Loucy (cell line): ENCODE measurements around the gene PLCL1.

Experiments
- H2AFZ ChIP-seq: fragments of 200-600 bp; sonication (generic); 2 replicates; pipeline ENCODE4 v1.6.0; 2016; ENCODE audit warnings: antibody characterized with exemption, mild to moderate bottlenecking, low read length, moderate library complexity
- H3F3A ChIP-seq: fragments of 200-600 bp; 2 replicates; pipeline ENCODE4 v1.6.0; 2016; ENCODE audit warnings: antibody characterized with exemption, low read depth, mild to moderate bottlenecking
- H3K27me3 ChIP-seq: fragments of 200-600 bp; sonication (generic); 2 replicates; pipeline ENCODE4 v1.6.1; 2014; ENCODE audit warnings: low read length, mild to moderate bottlenecking; ENCODE audit not compliant: insufficient read depth, poor library complexity, severe bottlenecking
- H3K36me3 ChIP-seq: fragments of 200-600 bp; sonication (generic); 2 replicates; pipeline ENCODE4 v1.6.1; 2016; ENCODE audit warnings: low read length; ENCODE audit not compliant: insufficient read depth
- H3K4me1 ChIP-seq: fragments of 200-600 bp; sonication (generic); 2 replicates; pipeline ENCODE4 v1.5.1; 2014; ENCODE audit warnings: low read length, mild to moderate bottlenecking; ENCODE audit not compliant: insufficient read depth, poor library complexity, severe bottlenecking
- H3K4me2 ChIP-seq: fragments of 200-600 bp; sonication (generic); 2 replicates; pipeline ENCODE4 v1.6.0; 2014; ENCODE audit warnings: antibody characterized with exemption, low read length, low read depth, mild to moderate bottlenecking; ENCODE audit not compliant: poor library complexity, severe bottlenecking
- H3K4me3 ChIP-seq: fragments of 200-600 bp; sonication (generic); 2 replicates; pipeline ENCODE4 v1.5.1; 2014; ENCODE audit warnings: low read length, mild to moderate bottlenecking, mixed read lengths; ENCODE audit not compliant: poor library complexity, severe bottlenecking
- H3K79me2 ChIP-seq: fragments of 200-600 bp; sonication (generic); 2 replicates; pipeline ENCODE4 v1.6.1; 2014; ENCODE audit warnings: low read length; ENCODE audit not compliant: insufficient read depth
- H3K9ac ChIP-seq: fragments of 200-600 bp; sonication (generic); 2 replicates; pipeline ENCODE4 v1.6.0; 2014; ENCODE audit warnings: mild to moderate bottlenecking, low read depth, low read length, moderate library complexity; ENCODE audit not compliant: poor library complexity, severe bottlenecking
- H3K9me2 ChIP-seq: fragments of 200-600 bp; sonication (generic); replicated peaks from 2 replicates; pipeline ENCODE4 v1.6.1; 2016; ENCODE audit warnings: low read depth, low read length, mixed read lengths
- H3K9me3 ChIP-seq: fragments of 200-600 bp; sonication (generic); 2 replicates; pipeline ENCODE4 v1.6.1; 2014; ENCODE audit warnings: mild to moderate bottlenecking, antibody characterized with exemption, low read length, low read depth; ENCODE audit not compliant: insufficient read depth
- H4K20me1 ChIP-seq: fragments of 200-600 bp; sonication (generic); 2 replicates; pipeline ENCODE4 v1.6.0; 2014; ENCODE audit warnings: antibody characterized with exemption, low read length, mild to moderate bottlenecking; ENCODE audit not compliant: insufficient read depth, poor library complexity, severe bottlenecking
- EZH2phosphoT487 ChIP-seq: fragments of 200-600 bp; IDR thresholded peaks from 2 replicates; pipeline ENCODE4 v1.6.1; 2018; ENCODE audit warnings: antibody characterized with exemption, mild to moderate bottlenecking, moderate library complexity, borderline replicate concordance
- TF ChIP-seq, protein P1 (sequence below): fragments of 200-600 bp; sonication (generic); conservative IDR thresholded peaks from 2 replicates; pipeline ENCODE4 v1.5.1; 2014; ENCODE audit warnings: mild to moderate bottlenecking, antibody characterized with exemption, low read length

The PLCL1 gene

DNA sequence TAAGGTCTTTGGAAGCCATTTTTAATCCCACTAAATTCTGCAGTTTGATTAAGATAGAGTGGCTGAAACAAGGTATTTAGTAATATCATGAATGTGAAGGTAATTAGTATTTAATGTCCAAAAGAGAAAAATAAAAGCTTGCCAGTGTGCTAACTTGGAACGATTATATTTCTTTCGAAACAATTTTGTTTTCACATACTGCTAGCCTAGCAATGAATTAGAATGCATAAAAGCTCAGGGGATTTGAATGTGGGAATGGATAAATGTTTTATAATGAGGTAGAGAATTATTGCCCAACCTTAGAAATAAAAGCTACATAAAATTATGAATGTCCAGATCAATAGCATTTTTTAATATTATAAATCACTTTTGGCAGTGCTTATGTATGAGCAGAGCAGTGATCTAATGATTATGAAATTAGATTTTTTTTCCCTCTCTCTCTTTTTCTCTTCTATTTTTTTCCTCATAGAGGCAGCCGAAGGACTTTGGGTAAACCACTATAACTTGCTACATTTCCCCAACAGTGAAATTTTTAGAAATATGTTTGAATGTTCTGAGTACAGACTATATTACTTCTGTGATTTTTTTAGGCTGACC is 75.5 kb downstream of the PLCL1 start:
- no peak overlapping the region for H2AFZ ChIP-seq
- H3K9me2 ChIP-seq: no peaks in the 10 kb centered on the region
- H3K4me3 ChIP-seq: no peak overlapping the region
- TF ChIP-seq EZH2phosphoT487: no peak
- TF ChIP-seq, protein P1, sequence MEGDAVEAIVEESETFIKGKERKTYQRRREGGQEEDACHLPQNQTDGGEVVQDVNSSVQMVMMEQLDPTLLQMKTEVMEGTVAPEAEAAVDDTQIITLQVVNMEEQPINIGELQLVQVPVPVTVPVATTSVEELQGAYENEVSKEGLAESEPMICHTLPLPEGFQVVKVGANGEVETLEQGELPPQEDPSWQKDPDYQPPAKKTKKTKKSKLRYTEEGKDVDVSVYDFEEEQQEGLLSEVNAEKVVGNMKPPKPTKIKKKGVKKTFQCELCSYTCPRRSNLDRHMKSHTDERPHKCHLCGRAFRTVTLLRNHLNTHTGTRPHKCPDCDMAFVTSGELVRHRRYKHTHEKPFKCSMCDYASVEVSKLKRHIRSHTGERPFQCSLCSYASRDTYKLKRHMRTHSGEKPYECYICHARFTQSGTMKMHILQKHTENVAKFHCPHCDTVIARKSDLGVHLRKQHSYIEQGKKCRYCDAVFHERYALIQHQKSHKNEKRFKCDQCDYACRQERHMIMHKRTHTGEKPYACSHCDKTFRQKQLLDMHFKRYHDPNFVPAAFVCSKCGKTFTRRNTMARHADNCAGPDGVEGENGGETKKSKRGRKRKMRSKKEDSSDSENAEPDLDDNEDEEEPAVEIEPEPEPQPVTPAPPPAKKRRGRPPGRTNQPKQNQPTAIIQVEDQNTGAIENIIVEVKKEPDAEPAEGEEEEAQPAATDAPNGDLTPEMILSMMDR: no peak
- H3K4me2 ChIP-seq: no peak overlapping the region
- H3K36me3 ChIP-seq: no peaks in the 10 kb centered on the region
- H4K20me1 ChIP-seq: no peaks in the 10 kb centered on the region
- no peak overlapping the region for H3K9ac ChIP-seq
- no peaks in the 10 kb centered on the region for H3K4me1 ChIP-seq
- H3K27me3 ChIP-seq: no peaks in the 10 kb centered on the region
- H3F3A ChIP-seq: no peaks in the 10 kb centered on the region
- no peaks in the 10 kb centered on the region for H3K9me3 ChIP-seq
- no peaks in the 10 kb centered on the region for H3K79me2 ChIP-seq

DNA sequence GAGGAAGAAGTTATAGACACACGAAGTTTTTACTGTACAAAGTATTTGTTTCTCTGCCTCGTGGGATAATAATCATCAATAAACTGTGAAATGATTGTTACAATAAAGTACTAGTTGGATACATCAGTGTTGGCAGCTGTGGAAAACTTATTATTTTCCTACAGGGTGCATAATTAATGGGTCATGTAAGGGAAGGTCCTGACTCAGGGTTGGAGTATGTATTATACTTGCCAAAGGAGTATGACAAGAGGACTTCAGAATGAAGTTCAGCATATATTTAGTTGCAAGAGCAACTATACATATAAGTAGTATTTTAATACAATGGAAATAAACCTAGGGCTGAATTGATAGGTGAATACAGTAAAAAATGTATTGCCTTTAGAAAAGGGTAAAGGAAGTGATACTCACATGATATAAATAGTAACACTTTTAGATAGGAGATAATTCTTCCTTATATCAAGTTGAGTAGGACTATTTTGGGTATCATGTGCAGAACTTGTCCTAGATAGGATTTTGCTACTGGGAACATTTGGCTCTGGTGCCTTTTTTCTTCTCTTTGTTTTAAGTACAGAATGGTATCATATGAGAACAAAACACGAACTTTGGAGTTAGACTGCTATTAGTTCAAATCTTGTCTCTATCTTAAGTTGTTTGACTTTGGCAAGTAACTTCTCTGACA is 79.1 kb downstream of the PLCL1 start:
- Histone ChIP-seq H3K9ac (no peak overlapping the region), H3K27me3 (no peaks in the 10 kb centered on the region), H2AFZ (no peak overlapping the region), H3F3A (no peaks in the 10 kb centered on the region), H3K4me1 (no peaks in the 10 kb centered on the region), H3K9me2 (no peaks in the 10 kb centered on the region), H3K79me2 (no peaks in the 10 kb centered on the region), H3K4me2 (no peak overlapping the region), H3K4me3 (no peak overlapping the region), H3K36me3 (no peaks in the 10 kb centered on the region), H4K20me1 (no peaks in the 10 kb centered on the region), H3K9me3 (no peaks in the 10 kb centered on the region)
- TF ChIP-seq EZH2phosphoT487: no peak
- TF ChIP-seq, protein P1: no peak

DNA sequence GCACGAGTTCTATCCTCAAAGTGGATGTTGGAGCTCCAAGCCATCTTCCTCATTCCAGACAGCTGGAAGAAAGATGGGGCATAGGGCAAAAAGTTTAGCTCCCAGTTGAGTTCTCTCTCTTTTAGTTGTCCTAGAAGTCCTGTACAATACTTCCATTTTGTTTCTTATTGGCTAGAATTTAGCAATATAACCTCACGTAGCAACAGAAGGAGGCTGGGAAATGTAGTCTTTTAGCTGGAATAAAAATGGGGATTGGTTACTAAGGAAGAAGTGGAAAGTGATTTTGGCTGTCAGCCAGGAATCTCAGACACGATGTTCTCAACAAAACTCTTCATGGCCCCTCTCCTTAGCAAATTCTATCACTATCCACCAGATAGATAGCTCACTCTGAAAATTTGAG is 79.9 kb downstream of the PLCL1 start:
- Histone ChIP-seq H3K9me2 (no peaks in the 10 kb centered on the region), H3F3A (no peaks in the 10 kb centered on the region), H2AFZ (0 out of 2 replicates have a peak overlapping the region, but pooled peaks have one; percentile 5), H3K27me3 (no peaks in the 10 kb centered on the region), H3K4me3 (no peak overlapping the region), H3K9me3 (no peaks in the 10 kb centered on the region), H3K36me3 (no peaks in the 10 kb centered on the region), H3K9ac (no peak overlapping the region), H3K4me2 (no peak overlapping the region), H4K20me1 (no peaks in the 10 kb centered on the region), H3K4me1 (no peaks in the 10 kb centered on the region), H3K79me2 (no peaks in the 10 kb centered on the region)
- no peak for TF ChIP-seq EZH2phosphoT487
- TF ChIP-seq, protein P1: no peak
